CD4-positive, CD25-positive, alpha-beta regulatory T cell (primary cell): ENCODE measurements around the gene DAAM2. TPM values are rescaled to one million over a fixed set of nuclear protein-coding genes. Genes with fewer than 3 reads are reported as not detected.

Experiments used
- ATAC-seq, 2 donors: fragments of 150-1000 bp; cut with Tn5 transposase; one replicate each; pipeline ENCODE4 v1.10.0; 2021; ENCODE audit warnings: low read depth in 2 of 2, moderate number of reproducible peaks in 2 of 2, moderate library complexity in 1 of 2
- DNase-seq, 3 donors: peaks; one replicate each; pipeline versions ENCODE4 v3.0.0 to v3.0.0-alpha.2; 2012 to 2022; ENCODE audit warnings: mixed read lengths in 1 of 3
- H3K27ac ChIP-seq: one replicate; pipeline ENCODE4 v1.7.0; 2013; ENCODE audit warnings: mild to moderate bottlenecking, low read length; ENCODE audit not compliant: insufficient read depth, poor library complexity, severe bottlenecking
- H3K27me3 ChIP-seq: one replicate; pipeline ENCODE4 v1.7.0; 2013; ENCODE audit warnings: low read length; ENCODE audit not compliant: control insufficient read depth, insufficient read depth
- H3K36me3 ChIP-seq: one replicate; pipeline ENCODE4 v1.7.0; 2013; ENCODE audit warnings: mild to moderate bottlenecking, low read length, moderate library complexity; ENCODE audit not compliant: control insufficient read depth, insufficient read depth
- H3K4me1 ChIP-seq: 2 replicates; pipeline ENCODE4 v1.7.0; 2013; ENCODE audit warnings: mild to moderate bottlenecking, low read length; ENCODE audit not compliant: insufficient read depth, control insufficient read depth, poor library complexity, severe bottlenecking
- H3K4me3 ChIP-seq: one replicate; pipeline ENCODE4 v1.7.0; 2013; ENCODE audit warnings: low read depth, mild to moderate bottlenecking, low read length, moderate library complexity
- H3K9me3 ChIP-seq, 2 experiments: 1 replicate in 1 of 2; 2 replicates in 1 of 2; pipeline ENCODE4 v1.7.0; 2013; ENCODE audit warnings: low read length in 2 of 2, mild to moderate bottlenecking in 1 of 2, moderate library complexity in 1 of 2; ENCODE audit not compliant: control insufficient read depth in 2 of 2
- H3K27ac Mint-ChIP-seq, 3 donors: one replicate each; pipeline ENCODE4 v1.8.0; 2020 to 2022; ENCODE audit warnings: mild to moderate bottlenecking in 3 of 3, mixed read lengths in 3 of 3, moderate library complexity in 2 of 3
- H3K27me3 Mint-ChIP-seq: one replicate; pipeline ENCODE4 v1.8.0; 2022; ENCODE audit warnings: mild to moderate bottlenecking, mixed read lengths
- H3K36me3 Mint-ChIP-seq: one replicate; pipeline ENCODE4 v1.8.0; 2020; ENCODE audit warnings: mixed read lengths
- H3K4me1 Mint-ChIP-seq, 4 donors: one replicate each; pipeline ENCODE4 v1.8.0; 2020 to 2022; ENCODE audit warnings: mixed read lengths in 4 of 4, mild to moderate bottlenecking in 1 of 4
- H3K4me3 Mint-ChIP-seq, 4 donors: one replicate each; pipeline ENCODE4 v1.8.0; 2020 to 2022; ENCODE audit warnings: mild to moderate bottlenecking in 4 of 4, mixed read lengths in 4 of 4, moderate library complexity in 3 of 4
- H3K9me3 Mint-ChIP-seq, 7 donors: one replicate each; pipeline ENCODE4 v1.8.0; 2020 to 2022; ENCODE audit warnings: mixed read lengths in 7 of 7, mild to moderate bottlenecking in 3 of 7, moderate library complexity in 2 of 7
- polyA plus RNA-seq, 4 donors: library from polyadenylated mRNA; unstranded; fragments of 300-500 nt; fragmentation: Illumina TruSeq; gene quantifications; one replicate each; pipeline ENCODE4 v1.2.3, GENCODE V29; 2021
- total RNA-seq: library from RNA; stranded (reverse); gene quantifications from one replicate; pipeline ENCODE4 v1.2.3, GENCODE V29; 2022

Gene DAAM2
- total and polyA plus RNA-seq, 5 donors from 2014 or later: not detected

DNA sequence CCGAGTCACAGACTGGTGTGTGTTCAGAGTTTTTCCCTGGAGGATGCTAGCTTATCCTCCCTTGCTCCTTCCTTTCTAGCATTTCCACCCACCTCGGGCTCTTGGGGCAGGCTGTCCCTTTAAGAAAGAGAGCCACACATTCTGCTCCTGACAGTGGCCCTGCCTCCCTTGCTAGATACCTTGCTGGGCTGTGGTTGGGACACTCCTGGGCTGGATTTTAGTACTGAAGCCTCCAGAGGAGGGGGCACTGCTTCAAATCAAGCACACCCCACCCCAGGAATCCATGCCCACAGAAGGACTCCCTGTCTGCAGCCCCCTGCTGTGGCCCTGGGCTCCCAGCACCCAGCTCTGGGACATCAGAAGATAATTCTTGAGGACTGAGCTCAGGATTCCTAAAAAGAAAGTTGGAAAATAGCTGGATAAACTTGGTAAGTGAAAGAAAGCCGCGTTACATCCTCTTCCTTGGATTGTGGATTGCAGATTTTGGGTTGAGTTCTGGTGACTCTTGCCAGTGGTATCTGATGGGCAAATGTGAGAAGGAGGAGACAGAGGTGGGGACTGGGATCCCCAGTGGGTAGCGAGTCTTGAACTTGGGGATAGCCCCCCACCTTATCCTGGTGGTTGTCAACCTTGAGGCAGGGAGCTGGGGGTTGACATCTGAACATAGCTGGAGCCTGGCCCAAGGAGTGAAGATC is 29.0 kb downstream of the DAAM2 start:
- no peak overlapping the region for H3K4me3 ChIP-seq
- H3K36me3 ChIP-seq: no peaks in the 10 kb centered on the region
- no peaks in the 10 kb centered on the region for H3K9me3 ChIP-seq
- peaks cover 4% of the 10 kb centered on the region for H3K27me3 Mint-ChIP-seq
- no peak overlapping the region for H3K4me3 Mint-ChIP-seq
- no peaks in the 10 kb centered on the region for H3K27me3 ChIP-seq
- H3K27ac Mint-ChIP-seq: no peak overlapping the region
- H3K36me3 Mint-ChIP-seq: no peaks in the 10 kb centered on the region
- ATAC-seq (no peak), DNase-seq (no peak)
- H3K4me1 Mint-ChIP-seq: no peaks in the 10 kb centered on the region
- H3K9me3 Mint-ChIP-seq: no peaks in the 10 kb centered on the region
- no peak overlapping the region for H3K27ac ChIP-seq
- H3K4me1 ChIP-seq: no peaks in the 10 kb centered on the region

GRCh38 chr6:39821742-39822532 is 29.8 kb downstream of the DAAM2 start:
- Histone ChIP-seq H3K27ac (no peak overlapping the region), H3K4me1 (no peaks in the 10 kb centered on the region), H3K4me3 (no peak overlapping the region), H3K27me3 (no peaks in the 10 kb centered on the region), H3K36me3 (no peaks in the 10 kb centered on the region), H3K9me3 (no peaks in the 10 kb centered on the region)
- no peak overlapping the region for H3K4me3 Mint-ChIP-seq
- ATAC-seq: no peak
- no peaks in the 10 kb centered on the region for H3K4me1 Mint-ChIP-seq
- no peaks in the 10 kb centered on the region for H3K36me3 Mint-ChIP-seq
- no peaks in the 10 kb centered on the region for H3K9me3 Mint-ChIP-seq
- DNase-seq: no peak
- H3K27me3 Mint-ChIP-seq: peaks cover 6% of the 10 kb centered on the region
- no peak overlapping the region for H3K27ac Mint-ChIP-seq

DNA sequence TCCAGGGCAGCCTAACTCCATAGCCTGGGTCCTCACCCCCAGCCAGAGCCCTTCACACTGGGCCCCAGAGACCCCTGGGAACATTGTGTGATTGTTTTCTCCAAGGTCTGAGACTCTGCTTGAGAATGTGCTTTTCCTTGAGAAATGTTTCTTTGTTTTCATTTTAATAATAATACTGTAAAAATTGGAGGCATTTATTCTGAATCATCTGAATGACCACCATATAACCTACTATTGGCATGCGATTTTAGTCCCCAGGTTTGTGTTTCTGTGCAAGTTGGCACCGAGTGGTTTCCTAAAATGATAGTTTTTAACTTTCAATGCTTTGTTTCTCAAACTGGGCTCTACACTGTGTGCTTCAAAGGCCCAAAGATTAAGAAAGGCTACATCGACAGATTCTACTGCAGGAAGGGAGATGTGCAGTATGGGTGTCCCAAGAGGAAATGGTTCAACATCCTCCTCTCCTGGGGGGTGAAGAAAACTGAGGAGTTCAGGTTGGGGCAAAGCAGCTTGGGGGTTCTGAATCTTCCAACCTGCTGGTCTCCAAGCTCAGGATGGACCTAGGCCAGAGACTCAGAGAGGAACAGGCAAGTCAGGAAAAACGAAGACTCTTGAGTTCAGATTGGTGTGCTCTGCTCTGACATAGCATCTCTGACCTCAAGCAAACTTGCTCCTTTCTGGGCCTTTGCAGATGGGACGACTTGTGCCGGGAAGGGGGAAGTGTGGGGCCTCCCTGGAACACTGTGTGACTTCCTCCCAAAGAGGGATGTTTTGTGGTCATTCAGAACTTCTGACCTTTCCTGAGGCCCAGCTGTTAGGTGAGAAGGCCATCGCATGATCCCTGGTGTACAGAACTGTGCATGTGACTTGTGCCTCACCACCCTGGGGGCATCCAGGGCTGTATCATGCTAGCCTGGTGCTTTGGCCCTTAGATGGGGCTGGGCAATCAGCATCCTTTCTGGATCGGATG is 31.0 kb downstream of the DAAM2 start:
- H3K4me3 ChIP-seq: no peak overlapping the region
- no peak overlapping the region for H3K27ac ChIP-seq
- Mint-ChIP-seq H3K27ac (no peak overlapping the region), H3K4me1 (no peaks in the 10 kb centered on the region), H3K36me3 (no peaks in the 10 kb centered on the region), H3K4me3 (no peak overlapping the region), H3K9me3 (peaks cover 0 to 2% (median 0%) of the 10 kb centered on the region in 7 donors), H3K27me3 (peaks cover 7% of the 10 kb centered on the region)
- H3K9me3 ChIP-seq: no peaks in the 10 kb centered on the region
- ATAC-seq (no peak), DNase-seq (no peak)
- H3K4me1 ChIP-seq: no peaks in the 10 kb centered on the region
- no peaks in the 10 kb centered on the region for H3K36me3 ChIP-seq
- no peaks in the 10 kb centered on the region for H3K27me3 ChIP-seq

DNA sequence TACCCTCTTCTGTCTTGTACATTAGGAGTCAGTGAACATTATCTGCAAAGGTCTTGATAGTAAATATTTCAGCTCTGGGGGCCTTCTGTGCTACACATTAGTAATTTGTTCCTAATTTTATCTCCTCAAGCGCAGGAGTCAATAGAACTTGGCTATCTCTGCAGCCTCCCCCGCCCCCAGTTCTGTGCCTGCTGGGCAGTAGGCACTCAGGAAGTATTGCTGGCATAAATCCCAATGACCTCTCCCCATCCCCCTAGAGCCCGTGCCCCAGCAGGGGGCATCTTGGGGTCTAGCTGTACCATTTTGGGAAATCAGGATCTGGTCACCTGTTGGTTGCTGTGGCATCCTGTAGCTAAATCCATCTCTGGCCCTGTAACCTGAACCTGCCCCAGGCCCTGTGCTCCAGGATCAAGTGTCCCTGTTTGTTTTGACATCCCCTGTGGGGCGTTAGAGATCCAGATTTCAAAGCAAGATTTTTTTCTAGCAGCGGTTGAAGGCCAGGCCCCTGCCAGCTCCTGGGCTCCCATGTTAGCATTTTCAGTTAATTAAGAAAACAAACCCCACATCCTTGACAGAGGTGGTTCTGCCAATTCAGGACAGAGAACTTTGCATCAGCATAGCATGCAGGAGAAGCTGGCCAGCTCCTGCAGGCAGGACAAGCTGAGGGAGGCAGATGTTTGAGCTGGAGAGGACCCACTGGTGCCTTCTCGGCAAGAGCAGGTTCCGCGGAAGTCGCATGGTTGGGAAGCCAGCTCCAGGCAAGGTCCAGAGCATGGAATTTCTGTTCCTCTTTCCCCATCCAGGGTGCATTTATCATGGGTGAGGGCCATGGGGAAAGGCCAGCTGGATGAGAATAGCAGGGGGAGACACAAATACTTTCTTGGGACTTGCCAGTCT is 32.1 kb downstream of the DAAM2 start:
- ATAC-seq (no peak), DNase-seq (no peak)
- H3K9me3 ChIP-seq: no peaks in the 10 kb centered on the region
- H3K36me3 ChIP-seq: no peaks in the 10 kb centered on the region
- Mint-ChIP-seq H3K36me3 (no peaks in the 10 kb centered on the region), H3K27me3 (peaks cover 7% of the 10 kb centered on the region), H3K9me3 (peaks cover 0 to 2% (median 0%) of the 10 kb centered on the region in 7 donors), H3K4me1 (no peaks in the 10 kb centered on the region), H3K27ac (no peak overlapping the region), H3K4me3 (no peak overlapping the region)
- H3K27me3 ChIP-seq: no peaks in the 10 kb centered on the region
- no peak overlapping the region for H3K4me3 ChIP-seq
- no peaks in the 10 kb centered on the region for H3K4me1 ChIP-seq
- H3K27ac ChIP-seq: no peak overlapping the region

DNA sequence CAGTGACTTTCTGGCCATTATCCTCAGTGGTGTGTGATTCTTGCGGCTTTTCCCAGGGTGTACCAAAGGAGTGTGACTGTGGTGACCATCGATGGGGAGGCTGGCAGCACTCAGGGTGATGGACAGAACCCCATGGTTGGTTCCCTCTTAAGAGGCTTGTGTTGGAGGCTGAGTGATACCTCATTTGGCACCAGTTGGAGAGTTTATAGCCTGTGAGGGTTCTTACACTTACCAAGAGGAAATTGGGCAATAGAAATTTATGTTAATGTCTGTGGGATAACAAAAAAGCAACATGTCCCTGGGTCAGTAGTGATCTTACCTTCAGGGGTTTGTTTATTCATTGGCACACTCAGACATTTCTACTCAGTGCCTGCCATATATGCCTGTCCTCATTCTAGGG is 37.2 kb downstream of the DAAM2 start:
- Mint-ChIP-seq H3K27ac (no peak overlapping the region), H3K36me3 (no peaks in the 10 kb centered on the region), H3K4me3 (no peak overlapping the region), H3K9me3 (peaks cover 0 to 2% (median 0%) of the 10 kb centered on the region in 7 donors), H3K4me1 (no peaks in the 10 kb centered on the region), H3K27me3 (peaks cover 7% of the 10 kb centered on the region)
- Histone ChIP-seq H3K9me3 (no peaks in the 10 kb centered on the region), H3K27ac (no peak overlapping the region), H3K27me3 (no peaks in the 10 kb centered on the region), H3K4me1 (no peaks in the 10 kb centered on the region), H3K36me3 (no peaks in the 10 kb centered on the region), H3K4me3 (no peak overlapping the region)
- no peak for DNase-seq
- no peak for ATAC-seq

- H3K4me1 Mint-ChIP-seq: no peaks in the 10 kb centered on the region
- Histone ChIP-seq H3K27me3 (no peaks in the 10 kb centered on the region), H3K4me1 (no peaks in the 10 kb centered on the region), H3K27ac (no peak overlapping the region), H3K4me3 (no peak overlapping the region), H3K36me3 (no peaks in the 10 kb centered on the region), H3K9me3 (no peaks in the 10 kb centered on the region)
- H3K9me3 Mint-ChIP-seq: peaks cover 0 to 2% (median 0%) of the 10 kb centered on the region in 7 donors
- no peaks in the 10 kb centered on the region for H3K36me3 Mint-ChIP-seq
- ATAC-seq (no peak), DNase-seq (no peak)
- no peak overlapping the region for H3K27ac Mint-ChIP-seq
- H3K4me3 Mint-ChIP-seq: no peak overlapping the region
- peaks cover 4% of the 10 kb centered on the region for H3K27me3 Mint-ChIP-seq
Measured at GRCh38 chr6:39830444-39830843, 38.3 kb downstream of the DAAM2 start.

DNA sequence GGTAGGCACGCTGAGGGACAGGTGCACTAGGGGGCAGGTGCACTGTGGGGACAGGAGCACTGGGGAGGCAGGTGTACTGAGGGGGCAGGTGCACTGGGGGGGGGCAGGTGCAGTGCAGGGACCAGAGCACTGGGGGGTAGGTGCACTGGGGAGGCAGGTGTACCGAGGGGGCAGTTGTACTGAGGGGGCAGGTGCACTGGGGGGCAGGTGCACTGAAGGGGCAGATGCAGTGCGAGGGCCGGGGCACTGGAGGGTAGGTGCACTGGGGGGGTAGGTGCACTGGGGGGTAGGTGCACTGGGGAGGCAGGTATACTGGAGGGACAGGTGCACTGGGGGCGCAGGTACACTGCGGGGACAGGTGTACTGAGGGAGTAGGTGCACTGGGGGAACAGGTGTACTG is 39.5 kb downstream of the DAAM2 start:
- Mint-ChIP-seq H3K9me3 (peaks cover 0 to 2% (median 0%) of the 10 kb centered on the region in 7 donors), H3K27ac (no peak overlapping the region), H3K27me3 (peaks cover 3% of the 10 kb centered on the region), H3K4me3 (no peak overlapping the region), H3K36me3 (no peaks in the 10 kb centered on the region), H3K4me1 (no peaks in the 10 kb centered on the region)
- no peak overlapping the region for H3K4me3 ChIP-seq
- ATAC-seq (no peak), DNase-seq (no peak)
- H3K36me3 ChIP-seq: no peaks in the 10 kb centered on the region
- no peaks in the 10 kb centered on the region for H3K27me3 ChIP-seq
- H3K9me3 ChIP-seq: no peaks in the 10 kb centered on the region
- no peaks in the 10 kb centered on the region for H3K4me1 ChIP-seq
- no peak overlapping the region for H3K27ac ChIP-seq
